GM12801 (cell line): ENCODE measurements around the gene CLNK.

ENCODE experiments used
- TF ChIP-seq, protein P1 (sequence below): IDR thresholded peaks from one replicate; pipeline ENCODE4 v1.5.1; 2011; ENCODE audit warnings: control low read depth; ENCODE audit not compliant: insufficient read length; ENCODE audit errors: extremely low read depth

CLNK gene

DNA sequence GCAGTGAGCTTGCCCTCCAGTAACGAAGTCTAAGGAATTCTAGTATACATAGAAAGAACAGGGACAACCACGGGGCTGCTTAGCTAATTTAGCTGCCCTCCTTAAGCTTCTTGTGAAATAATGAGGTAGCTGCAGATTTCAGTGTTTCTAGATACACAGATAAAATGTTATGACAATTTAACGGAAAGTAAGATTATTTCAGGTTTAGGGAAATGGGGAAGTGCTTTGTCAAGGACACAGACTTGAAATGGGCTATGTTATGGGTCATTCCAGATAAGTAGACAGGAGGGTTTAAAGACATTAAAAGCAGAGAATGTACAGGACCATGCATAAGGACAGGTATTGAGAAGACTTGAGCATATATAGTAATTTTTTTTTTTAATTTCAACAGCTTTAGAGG, 193.2 kb downstream of the CLNK start:
- TF ChIP-seq, protein P1, sequence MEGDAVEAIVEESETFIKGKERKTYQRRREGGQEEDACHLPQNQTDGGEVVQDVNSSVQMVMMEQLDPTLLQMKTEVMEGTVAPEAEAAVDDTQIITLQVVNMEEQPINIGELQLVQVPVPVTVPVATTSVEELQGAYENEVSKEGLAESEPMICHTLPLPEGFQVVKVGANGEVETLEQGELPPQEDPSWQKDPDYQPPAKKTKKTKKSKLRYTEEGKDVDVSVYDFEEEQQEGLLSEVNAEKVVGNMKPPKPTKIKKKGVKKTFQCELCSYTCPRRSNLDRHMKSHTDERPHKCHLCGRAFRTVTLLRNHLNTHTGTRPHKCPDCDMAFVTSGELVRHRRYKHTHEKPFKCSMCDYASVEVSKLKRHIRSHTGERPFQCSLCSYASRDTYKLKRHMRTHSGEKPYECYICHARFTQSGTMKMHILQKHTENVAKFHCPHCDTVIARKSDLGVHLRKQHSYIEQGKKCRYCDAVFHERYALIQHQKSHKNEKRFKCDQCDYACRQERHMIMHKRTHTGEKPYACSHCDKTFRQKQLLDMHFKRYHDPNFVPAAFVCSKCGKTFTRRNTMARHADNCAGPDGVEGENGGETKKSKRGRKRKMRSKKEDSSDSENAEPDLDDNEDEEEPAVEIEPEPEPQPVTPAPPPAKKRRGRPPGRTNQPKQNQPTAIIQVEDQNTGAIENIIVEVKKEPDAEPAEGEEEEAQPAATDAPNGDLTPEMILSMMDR, result no peak

DNA sequence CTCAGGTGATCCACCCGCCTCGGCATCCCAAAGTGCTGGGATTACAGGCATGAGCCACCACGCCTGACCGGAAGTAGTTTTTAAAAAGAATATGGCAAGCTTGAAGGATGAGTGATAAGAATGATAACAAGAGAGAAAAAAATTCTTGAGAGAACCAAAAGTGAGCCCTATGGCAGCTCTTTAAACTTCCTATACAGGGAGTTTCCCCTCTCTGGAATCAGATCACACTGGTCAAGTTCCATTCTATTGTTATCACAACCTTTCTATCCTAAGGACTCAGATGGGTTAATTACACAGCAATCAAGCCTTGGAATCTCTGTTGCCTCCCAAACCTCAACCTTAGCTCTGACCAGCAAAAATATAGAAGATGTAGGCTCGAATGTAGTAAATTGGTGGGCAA, 193.6 kb downstream of the CLNK start:
- TF ChIP-seq, protein P1, result no peak

DNA sequence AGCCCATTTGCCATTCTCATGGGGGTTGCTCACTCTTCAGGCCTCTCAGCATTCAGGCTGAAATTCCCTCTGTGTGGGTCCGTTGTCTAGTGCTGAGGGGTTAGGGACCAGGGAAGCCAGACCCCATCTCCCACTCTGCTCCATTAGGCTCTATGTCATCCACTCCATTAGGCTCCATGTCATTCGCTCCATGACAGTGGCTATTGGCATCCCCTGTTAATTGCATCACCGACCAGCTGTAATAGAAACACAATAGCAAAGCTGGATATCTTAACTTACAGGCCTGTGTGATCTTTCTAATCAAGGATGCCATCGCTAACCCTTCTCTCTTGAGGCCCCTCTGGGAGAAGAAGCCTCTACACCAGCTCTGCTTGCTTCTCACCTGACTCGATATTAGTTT, 201.7 kb downstream of the CLNK start:
- TF ChIP-seq, protein P1, result no peak

DNA sequence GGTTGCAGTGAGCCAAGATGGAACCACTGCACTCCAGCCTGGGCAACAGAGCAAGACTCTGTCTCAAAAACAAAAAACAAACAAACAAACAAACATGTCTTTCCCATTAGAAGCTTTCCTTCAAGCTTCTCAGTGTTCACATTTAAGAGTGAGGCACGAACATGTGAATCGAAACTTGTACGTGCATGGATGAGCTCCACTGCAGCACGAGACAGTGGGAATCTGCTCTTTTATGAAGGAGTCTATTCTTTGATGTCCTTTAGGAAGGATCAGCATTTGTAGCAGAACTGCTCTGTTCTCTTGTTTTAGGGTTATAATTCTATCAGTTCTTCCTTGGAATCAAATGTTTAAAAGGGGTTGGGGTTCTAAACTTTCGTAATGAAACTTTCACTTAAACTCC, 204.0 kb downstream of the CLNK start:
- TF ChIP-seq, protein P1, result no peak

DNA sequence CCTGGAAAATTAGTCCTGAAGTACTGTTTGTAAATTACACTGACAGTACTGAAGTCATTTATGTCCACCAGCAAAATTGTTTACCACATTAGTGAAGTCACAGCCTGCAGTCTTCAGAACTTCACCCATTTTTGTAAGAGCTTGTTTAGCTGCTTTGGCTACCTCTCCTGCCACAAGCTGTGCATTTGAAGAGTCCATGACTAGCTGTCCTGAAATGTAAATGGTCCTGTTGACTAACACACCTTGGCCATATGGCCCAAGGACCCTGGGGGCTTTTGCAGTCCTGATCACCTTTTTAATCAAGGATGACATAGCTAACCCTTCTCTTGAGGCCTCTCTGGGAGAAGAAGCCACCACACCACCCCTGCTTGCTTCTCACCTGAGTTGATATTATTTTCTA, 205.9 kb downstream of the CLNK start:
- TF ChIP-seq, protein P1, result no peak

DNA sequence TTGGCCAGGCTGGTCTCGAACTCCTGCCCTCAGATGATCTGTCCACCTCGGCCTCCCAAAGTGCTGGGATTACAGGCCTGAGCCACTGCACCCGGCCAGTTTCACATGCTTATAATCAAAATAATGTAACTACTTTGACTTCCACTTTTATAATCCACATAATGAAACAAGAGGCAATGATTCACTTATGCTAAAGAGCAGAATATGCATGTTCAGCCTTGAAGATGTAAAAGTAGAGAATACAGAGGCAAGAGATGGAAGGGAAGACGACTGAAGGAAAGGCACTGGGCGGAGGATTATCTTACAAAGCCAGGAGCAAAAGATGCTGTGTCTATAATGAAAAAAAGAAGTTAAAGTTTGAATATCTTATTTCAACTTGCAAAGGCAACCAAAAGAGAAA, 214.1 kb downstream of the CLNK start:
- TF ChIP-seq, protein P1, result no peak

DNA sequence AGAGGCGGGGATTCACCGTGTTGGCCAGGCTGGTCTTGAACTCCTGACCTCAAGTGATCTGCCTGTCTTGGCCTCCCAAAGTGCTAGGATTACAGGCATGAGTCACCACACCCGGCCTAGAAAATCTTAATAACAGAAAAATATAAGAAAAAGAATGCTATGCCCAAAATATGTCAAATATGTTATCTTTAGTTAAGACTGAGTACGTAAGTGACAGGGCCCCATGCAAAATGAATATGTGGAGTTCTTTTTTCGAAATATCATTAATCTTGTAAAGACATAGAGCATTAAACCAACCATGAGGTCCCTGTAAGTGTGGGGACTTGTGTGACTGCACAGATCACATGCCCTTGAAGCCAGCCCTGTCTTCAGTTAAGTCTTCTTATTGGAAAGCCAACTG, 218.4 kb downstream of the CLNK start:
- TF ChIP-seq, protein P1, result no peak

DNA sequence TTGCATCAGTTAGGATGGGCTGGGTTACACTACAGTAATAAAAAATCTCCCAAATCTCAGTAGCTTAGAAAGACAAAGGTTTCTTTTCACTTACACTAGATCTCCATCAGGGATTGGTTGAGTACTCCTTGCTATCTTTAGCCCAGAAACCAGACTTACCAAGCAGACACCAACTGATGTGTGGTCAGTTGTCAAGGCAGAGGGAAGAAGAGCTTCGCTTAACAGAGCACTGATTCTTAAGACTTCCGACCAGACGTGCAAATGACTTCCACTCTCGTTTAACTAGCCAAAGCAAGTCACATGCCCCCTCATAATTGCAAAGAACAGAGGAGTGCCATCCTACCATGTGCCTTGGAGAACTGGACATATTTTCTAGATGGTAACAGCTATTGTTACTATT, 221.7 kb downstream of the CLNK start:
- TF ChIP-seq, protein P1, result no peak
